Measurements from ENCODE around the gene TPD52L1. TPM values are rescaled to one million over a fixed set of nuclear protein-coding genes. Genes with fewer than 3 reads are reported as not detected.
A peak's percentile ranks its signal among the peaks of the same experiment; 100 is the strongest.
"Not testable (repeated sequence)": the region's sequence is repeated elsewhere in the genome, so short reads cannot be mapped to it uniquely, and the experiment has no call there.

TPD52L1 gene, protein sequence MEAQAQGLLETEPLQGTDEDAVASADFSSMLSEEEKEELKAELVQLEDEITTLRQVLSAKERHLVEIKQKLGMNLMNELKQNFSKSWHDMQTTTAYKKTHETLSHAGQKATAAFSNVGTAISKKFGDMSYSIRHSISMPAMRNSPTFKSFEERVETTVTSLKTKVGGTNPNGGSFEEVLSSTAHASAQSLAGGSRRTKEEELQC
- total RNA-seq, result 56.2 TPM
- long read RNA-seq, transcript TPD52L1-203 (6 exons, 1,308 nt), result major isoform, 21 of 30 reads
- long read RNA-seq, partial matches to known transcripts, result 0 of 30 reads
- long read RNA-seq, other reads (novel, unspliced or antisense), result 6 of 30 reads

DNA sequence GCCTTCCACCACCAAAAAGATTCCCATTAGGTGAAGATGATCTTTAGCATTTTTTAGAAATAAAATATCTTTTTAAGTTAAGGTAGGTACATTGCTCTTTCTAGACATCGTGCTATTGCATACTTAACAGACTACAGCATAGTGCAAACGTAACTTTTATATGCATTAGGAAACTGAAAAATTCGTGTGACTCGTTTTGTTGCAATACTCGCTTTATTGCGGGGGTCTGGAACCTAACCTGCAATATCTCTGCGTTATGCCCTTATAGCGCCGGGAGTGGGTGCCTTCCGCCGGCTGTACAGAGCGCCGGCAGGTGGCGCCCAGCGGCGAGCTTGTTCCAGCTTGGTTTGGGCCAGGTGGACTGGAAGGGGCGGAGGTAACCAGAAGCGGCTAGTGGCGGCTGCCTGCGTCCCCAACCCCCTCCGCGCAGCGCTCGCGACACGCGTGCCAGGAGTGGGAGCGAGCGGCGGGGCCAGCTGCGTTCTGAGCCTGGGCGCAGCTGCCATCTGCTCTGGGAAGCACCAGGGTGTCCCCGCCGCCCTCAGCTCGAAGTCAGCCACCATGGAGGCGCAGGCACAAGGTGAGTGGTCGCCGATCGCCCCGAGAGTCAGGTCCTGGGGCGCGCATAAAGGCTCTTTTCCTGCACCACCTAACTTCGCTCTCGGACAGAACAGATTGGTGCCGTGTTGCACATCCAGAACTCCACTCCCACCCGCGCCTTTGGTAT lies at the start of gene TPD52L1:
Gene TPD52L1 (plus strand): TSS at position 383 of the 727 bp plus-strand sequence. CDS start 179 bp downstream, at position 562.
- peak; percentile 90 for DNase-seq (ENCODE audit: missing footprints)
- intact Hi-C loops (cut with DNase I), result loop anchor here (1.0 to 10.0 kb wide), 4 partner anchors 44 to 601 kb away; partner anchors contain the start of gene HDDC2
- ATAC-seq, result peak; percentile 96

DNA sequence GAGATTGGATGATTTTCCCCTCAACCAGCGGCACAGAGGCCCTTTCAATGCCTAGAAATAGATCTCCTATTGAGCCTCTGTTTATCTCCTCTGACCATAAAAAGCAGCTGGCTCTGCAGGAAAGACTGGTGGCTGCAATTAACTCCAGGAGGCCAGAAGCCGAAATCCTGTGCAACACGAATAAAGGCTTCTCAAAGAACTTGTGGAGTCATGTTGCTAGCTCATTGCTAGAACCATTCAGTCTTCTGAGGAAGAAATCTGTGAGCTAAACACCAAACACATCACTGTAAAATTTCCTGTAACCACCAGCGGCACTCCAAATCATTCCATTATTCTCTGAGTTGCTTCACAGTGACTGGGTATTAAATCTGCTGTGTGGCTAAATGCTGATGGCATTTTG lies 49.1 kb upstream of the TPD52L1 start:
- no peak for DNase-seq (ENCODE audit: missing footprints)
- no peak for ATAC-seq
- intact Hi-C loops (cut with DNase I), result no loop called here

DNA sequence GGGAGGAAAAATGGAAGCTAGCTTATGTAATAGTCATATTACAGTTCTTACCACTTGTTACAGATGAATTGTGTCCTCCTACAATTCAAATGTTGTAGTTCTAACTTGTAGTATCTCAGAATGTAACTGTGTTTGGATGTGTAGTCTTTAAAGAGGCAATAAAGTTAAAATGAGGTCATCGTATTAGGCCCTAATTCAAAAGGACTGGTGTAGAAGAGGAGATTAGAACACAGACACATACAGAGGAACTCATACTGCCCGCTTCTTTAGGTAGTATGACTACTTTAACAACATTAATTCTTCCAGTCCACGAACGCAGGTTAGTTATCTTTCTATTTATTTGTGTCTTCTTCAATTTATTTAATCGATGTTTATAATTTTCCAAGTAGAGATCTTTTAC lies 46.5 kb upstream of the TPD52L1 start:
- no peak for ATAC-seq
- intact Hi-C loops (cut with DNase I), result no loop called here
- no peak for DNase-seq (ENCODE audit: missing footprints)

DNA sequence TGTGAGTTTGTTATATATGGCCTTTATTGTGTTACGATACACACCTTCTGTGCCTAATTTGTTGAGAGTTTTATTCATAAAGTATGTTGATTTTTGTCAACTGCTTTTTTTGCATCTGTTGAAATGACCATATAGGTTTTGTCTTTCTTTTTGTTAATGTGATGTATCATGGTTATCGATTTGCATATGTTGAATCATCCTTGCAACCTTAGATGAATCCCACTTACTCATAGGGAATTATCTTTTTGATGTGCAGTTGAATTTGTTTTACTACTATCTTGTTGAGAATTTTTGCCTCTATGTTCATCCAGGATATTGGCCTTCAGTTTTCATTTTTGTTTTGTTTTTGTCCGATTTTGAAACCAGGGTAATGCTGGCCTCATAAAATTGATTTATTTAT lies 45.7 kb upstream of the TPD52L1 start:
- intact Hi-C loops (cut with DNase I), result no loop called here
- ATAC-seq, result no peak
- DNase-seq (ENCODE audit: missing footprints), result no peak

DNA sequence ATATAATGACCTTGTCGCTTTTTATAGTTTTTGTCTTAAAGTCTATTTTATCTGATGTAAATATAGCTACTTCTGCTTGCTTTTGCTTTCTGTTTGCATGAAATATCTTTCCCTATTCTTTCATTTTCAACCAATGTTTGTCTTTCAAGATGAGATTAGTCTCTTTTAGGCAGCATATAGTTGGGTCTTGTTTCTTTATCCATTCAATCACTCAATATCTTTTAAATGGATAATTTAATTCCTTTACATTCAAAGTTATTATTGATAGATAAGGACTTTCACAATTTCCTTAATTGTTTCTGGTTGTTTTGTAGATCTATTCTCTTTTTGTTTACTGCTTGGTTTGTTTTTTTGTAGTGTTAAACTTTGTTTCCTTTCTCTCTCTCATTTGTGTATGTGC lies 43.5 kb upstream of the TPD52L1 start:
- no peak for ATAC-seq

DNA sequence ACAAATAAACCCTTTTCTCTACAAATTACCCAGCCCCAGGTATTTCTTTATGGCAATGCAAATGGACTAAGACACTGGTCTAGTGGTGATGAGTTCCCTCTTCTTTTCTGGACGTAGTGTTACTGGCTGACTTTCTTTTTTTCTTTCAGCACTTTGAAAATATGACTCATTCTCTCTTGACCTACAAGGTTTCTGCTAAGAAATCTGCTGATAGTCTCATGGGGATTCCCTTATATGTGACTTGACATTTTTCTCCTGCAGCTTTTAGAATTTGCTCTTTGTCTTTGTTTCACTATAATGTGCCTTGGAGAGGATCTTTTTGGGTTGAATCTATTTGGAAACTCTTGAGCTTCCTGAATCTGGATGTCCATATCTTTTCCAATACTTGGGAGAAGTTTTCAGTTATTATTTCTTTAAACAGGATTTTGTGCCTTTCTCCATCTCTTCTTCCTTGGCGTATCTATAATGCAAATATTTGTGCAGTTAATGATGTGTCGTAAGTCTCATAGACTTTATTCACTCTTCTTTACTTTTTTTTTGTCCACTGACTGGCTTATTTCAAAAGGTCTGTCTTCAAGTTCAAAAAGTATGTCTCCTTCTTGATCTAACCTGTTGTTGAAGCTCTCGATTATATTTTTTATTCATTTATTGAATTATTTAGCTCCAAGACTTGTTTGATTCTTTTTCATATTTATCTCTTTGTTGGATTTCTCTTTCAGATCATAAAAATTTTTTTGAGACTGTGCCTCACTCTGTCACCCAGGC lies 42.2 kb upstream of the TPD52L1 start:
- DNase-seq (ENCODE audit: missing footprints) (no peak), ATAC-seq (no peak)
- intact Hi-C loops (cut with DNase I), result no loop called here

More for the DNA sequence above, 43.5 kb upstream of the TPD52L1 start:
- intact Hi-C loops (cut with DNase I), result no loop called here
- DNase-seq (ENCODE audit: missing footprints), result no peak

DNA sequence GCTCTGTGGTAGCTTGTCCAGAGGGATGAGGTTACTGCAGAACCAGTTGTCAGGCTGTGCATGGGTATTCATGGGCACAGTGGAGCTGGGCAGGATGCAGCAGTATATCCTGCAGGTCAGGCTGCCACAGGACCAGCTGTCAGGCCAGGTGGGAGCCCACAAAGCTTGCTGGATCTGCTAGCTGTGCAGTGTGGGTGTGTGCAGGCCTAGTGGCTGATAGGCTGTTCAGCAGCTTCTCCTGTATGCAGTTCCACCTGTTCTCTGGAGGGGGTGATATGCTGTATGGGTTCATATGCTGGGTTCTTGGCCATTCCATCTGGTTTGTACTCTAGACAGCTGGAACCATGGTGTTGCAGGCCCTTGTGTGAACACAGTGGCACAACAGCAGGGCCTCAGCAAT lies 40.6 kb upstream of the TPD52L1 start:
- DNase-seq (ENCODE audit: missing footprints) (no peak), ATAC-seq (no peak)
- intact Hi-C loops (cut with DNase I), result no loop called here

DNA sequence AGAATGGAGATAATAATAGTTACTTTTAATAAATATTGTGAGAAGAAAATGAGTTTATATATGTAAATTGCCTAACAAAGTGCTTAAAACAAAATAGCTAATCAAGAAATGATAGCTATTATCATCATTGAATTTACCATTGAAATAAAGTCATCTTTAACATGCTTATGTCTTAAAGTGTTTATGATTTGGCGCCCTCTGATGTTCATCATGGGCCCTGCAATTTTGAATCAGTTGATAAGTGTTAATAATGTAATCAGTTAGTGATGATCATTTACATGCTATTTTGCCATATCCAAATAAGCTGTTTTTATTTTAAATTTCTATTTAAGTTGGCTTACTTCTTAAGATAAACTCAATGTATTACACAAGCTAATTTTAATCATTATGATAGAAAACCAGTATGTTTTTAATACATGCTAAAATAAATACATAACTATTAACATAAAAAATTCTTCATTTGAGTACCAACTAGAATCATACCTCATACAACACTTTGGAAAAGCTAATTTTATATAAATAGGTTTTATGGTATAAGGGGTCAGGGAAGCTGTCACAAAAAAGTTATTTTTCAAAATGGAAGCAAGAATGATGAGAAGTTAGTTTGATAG lies 39.2 kb upstream of the TPD52L1 start:
- ATAC-seq (no peak), DNase-seq (ENCODE audit: missing footprints) (no peak)
- intact Hi-C loops (cut with DNase I), result loop anchor here (1.0 kb wide), 1 partner anchor 244 kb away; no protein-coding TSS in a partner anchor

DNA sequence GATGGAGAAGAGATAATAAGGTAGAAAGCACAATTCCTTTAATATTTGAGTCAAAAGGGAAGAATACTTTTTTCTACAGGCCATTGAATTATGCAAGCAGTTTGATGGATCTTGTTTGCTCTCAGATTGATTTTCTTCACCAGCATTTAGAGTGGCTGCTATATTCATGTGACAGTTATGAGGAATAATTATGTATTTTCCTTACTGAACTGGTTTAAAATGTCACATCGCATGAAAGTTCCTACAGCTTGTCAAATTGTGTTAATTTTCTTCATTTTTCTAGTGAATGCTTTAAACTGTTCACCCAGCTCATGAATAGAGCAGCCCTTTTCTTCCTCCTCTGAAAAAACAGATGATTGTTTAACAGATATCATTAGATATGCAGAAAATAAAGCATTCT lies 37.4 kb upstream of the TPD52L1 start:
- intact Hi-C loops (cut with DNase I), result no loop called here
- ATAC-seq, result no peak
- no peak for DNase-seq (ENCODE audit: missing footprints)

DNA sequence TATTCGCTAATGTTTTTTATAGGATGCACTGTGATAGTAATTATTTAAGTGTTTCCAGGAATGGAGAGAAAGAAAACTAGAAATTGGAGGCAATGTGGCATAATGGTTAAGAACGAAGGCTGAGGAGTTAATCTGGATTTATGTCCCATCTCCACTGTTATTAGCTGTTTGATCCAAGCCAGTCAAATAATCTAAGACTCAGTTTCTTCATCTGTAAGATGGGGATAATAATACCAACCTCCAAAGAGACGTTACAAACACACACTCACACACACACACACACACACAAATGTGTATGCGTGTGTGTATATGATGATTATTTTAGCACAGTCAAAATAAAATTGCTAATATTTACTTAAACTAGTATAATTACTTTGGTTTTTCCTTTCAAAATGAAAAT lies 36.9 kb upstream of the TPD52L1 start:
- intact Hi-C loops (cut with DNase I), result no loop called here
- DNase-seq (ENCODE audit: missing footprints) (no peak), ATAC-seq (no peak)

DNA sequence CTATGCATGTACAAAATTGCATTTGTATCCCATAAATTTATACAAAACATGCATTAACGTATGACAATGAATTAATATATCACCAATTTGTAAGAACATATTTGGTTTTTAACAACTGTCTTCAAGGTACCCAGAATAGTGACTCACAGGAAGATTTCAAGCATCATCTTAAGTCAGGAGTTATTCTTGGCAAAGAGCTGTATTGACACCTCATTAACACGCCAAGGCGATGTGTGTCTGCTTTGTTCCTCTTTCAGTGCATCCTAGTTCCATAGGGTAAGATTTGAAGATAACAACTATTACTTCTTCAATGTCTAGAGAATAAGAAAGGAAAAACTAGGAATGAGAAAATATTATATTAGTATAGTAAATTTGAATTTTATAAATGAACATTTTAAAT lies 35.8 kb upstream of the TPD52L1 start:
- intact Hi-C loops (cut with DNase I), result no loop called here
- DNase-seq (ENCODE audit: missing footprints) (no peak), ATAC-seq (no peak)

DNA sequence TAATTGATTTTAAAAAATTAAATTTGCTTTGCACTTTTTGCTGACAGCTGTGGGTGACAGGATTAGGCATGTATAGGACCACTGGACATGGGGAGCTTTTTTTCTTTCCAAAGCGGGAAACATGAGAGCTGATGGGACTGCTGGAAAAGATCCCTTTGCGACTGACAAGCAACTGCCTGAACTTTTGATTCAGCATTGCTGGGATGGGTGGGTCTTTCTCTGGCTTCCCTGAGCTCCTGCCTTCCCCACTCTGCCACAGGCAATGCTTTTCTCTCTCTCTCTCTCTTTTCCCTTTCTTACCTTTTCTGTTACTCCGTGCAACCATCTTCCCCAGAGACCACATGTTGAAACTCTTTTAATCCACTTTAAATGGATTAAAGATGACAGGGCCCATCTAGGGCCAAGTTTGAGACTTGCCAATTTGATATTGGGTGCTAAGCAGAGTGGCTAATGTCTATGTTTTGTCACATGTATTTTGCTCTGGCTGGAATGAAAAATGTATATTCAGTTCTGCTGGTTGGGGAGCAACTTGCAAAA lies 33.5 kb upstream of the TPD52L1 start:
- ATAC-seq, result no peak
- DNase-seq (ENCODE audit: missing footprints), result no peak
- intact Hi-C loops (cut with DNase I), result no loop called here

DNA sequence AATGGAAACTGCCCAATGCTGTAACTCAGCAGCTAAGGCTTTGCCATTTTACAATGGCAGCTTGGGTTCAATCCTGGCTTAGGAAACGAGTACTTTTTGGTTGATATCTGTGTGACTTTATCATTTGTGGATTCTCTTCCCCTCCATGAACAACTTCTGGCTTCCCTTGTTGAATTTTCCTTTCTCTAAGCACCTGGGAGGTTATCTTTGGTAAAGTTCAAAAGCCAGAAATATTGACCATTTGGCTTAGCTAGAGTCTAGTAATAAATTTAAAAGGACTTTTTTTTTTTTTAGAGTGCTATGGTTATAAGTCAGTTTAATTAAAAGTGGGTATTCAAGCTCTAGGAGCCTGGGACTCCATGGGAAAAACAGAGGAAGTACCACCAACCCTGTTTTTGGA lies 31.7 kb upstream of the TPD52L1 start:
- intact Hi-C loops (cut with DNase I), result no loop called here
- DNase-seq (ENCODE audit: missing footprints), result no peak

DNA sequence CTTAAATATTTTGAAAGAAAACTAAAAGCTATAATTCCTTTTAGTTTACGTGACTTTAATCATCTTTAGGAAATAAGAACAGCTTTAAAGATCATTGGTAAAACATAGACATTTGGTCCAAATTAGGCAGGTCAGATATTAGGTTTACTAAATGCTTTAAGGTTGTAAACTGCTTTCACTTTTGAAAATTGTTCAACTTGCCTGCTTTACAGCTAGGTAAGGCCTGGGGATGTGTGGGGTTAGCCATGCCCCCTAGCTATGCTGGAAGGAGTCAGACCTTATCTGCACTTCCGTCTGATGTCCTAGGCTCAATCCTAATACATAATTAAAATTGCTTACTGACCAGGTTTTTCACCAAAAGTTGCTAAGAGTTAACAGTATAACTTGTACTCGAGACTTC lies 30.5 kb upstream of the TPD52L1 start:
- intact Hi-C loops (cut with DNase I), result no loop called here
- DNase-seq (ENCODE audit: missing footprints), result no peak
- ATAC-seq, result no peak

More for the DNA sequence above, 31.7 kb upstream of the TPD52L1 start:
- no peak for ATAC-seq

DNA sequence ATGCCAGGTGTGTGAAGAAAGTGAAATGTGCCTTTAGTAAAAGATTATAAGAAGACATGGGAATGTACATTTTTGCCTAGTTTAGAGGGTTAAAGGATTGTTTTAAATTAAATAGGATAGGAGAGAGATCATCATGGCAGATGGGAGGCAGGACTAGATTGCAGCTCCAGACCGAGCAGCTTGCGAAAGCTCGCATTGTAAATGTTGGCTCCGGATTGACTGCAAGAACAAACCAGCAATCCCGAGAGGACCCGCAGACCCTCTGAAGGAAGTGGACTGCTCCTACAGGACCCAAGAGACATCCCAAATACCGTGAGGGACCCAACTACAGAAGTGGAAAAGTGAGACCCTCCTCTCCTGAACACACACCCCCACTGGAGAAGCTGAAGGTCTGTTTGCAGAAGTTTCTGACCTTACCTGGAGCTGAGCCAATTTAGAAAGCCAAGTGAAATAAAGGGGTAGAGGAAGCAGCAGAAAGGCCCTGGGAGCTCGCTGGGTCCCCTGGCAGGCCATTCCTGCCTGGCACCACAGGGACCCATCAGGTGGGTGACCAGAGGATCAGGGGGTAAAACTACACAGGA lies 30.0 kb upstream of the TPD52L1 start:
- DNase-seq (ENCODE audit: missing footprints) (no peak), ATAC-seq (no peak)
- intact Hi-C loops (cut with DNase I), result no loop called here

DNA sequence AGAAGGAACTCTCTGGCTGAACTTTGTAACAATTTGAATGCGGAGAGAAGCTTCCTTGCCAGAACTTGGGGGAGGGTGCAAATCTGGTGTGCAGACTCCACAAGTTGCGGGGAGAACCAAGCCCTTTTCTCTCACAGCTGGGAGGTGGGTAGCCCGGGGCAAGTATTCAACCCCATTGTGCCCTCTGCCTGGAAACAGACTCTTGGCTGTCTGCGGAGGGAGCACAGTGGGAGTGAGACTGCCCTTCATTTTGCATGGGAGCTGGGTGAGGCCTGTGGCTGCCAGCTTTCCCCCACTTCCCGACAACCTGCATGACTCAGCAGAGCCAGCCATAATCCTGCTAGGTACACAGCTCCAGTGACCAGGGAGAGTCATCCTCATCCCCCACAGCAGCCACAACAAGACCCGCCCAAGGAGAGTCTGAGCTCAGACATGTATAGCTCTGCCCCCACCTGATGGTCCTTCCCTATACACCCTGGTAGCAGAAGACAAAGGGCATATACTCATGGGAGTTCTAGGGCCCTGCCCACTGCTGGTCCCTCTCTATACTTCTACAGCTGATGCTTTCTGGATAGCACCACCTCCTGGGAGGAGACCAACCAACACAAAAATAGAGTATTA lies 29.4 kb upstream of the TPD52L1 start:
- no peak for ATAC-seq
- no peak for DNase-seq (ENCODE audit: missing footprints)
- intact Hi-C loops (cut with DNase I), result no loop called here

DNA sequence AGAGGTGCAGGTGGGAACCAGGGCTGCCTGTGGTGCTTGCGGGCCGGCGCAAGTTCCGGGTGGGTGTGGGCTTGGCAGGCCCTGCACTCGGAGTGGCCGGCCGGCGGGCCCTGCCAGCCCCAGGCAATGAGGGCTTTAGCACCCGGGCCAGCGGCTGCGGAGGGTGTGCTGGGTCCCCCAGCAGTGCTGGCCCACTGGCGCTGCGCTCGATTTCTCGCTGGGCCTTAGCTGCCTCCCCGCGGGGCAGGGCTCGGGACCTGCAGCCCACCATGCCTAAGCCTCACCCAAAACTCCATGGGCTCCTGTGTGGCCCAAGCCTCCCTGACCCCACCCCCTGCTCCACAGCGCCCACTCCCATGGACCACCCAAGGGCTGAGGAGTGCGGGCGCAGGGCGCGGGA lies 27.7 kb upstream of the TPD52L1 start:
- intact Hi-C loops (cut with DNase I); DNase-seq (ENCODE audit: missing footprints); ATAC-seq: not testable (repeated sequence)

DNA sequence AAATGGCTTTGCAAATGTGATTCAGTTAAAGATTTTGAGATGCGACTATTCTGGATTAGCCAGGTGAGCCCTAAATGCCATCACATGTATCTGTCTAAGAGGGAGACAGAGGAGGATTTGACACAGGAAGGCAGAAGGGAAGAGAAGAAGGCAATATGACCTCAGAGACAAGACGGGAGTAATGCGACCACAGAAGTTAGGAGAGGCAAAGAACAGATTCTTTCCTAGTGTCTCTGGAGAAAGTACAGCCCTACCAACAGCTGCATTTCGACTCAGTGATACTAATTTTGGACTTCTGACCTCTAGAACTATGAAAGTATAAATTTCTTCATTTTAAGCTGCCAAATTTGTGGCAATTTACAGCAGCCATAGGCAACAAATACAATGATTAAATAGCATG lies 24.2 kb upstream of the TPD52L1 start:
- intact Hi-C loops (cut with DNase I), result no loop called here
- no peak for DNase-seq (ENCODE audit: missing footprints)
- no peak for ATAC-seq

All from Right ventricle myocardium inferior (tissue), 1 donor.